ENCODE data around the gene PIGA.
"Not testable (repeated sequence)": the region's sequence is repeated elsewhere in the genome, so short reads cannot be mapped to it uniquely, and the experiment has no call there.

PIGA gene

GRCh38 chrX:15293451-15293850 lies 41.9 kb downstream of the PIGA start:
- TF ChIP-seq CTCF (conservative IDR thresholded peaks at IDR 0.05; ENCODE audit: low read depth, low read length) = no peak
- DNase-seq (ENCODE audit: low read depth) = no peak
- no peak overlapping the region for H3K4me3 ChIP-seq (ENCODE audit: low read depth, low read length)

GRCh38 chrX:15292861-15293260 lies 42.5 kb downstream of the PIGA start:
- no peak overlapping the region for H3K4me3 ChIP-seq (ENCODE audit: low read depth, low read length)
- no peak for DNase-seq (ENCODE audit: low read depth)
- TF ChIP-seq CTCF (conservative IDR thresholded peaks at IDR 0.05; ENCODE audit: low read depth, low read length) = no peak

- H3K4me3 ChIP-seq (ENCODE audit: low read depth, low read length) = no peak overlapping the region
- DNase-seq (ENCODE audit: low read depth) = peak; percentile 44
- TF ChIP-seq CTCF (conservative IDR thresholded peaks at IDR 0.05; ENCODE audit: low read depth, low read length) = no peak
Measured at GRCh38 chrX:15277604-15278003, 57.7 kb downstream of the PIGA start.

- no peak for DNase-seq (ENCODE audit: low read depth)
- no peak for TF ChIP-seq CTCF (conservative IDR thresholded peaks at IDR 0.05; ENCODE audit: low read depth, low read length)
- no peak overlapping the region for H3K4me3 ChIP-seq (ENCODE audit: low read depth, low read length)
Measured at GRCh38 chrX:15274946-15275345, 60.4 kb downstream of the PIGA start.

- H3K4me3 ChIP-seq (ENCODE audit: low read depth, low read length); DNase-seq (ENCODE audit: low read depth): not testable (repeated sequence)
Measured at GRCh38 chrX:15273275-15273674, 62.0 kb downstream of the PIGA start.

GRCh38 chrX:15271757-15272156 lies 63.6 kb downstream of the PIGA start:
- no peak for TF ChIP-seq CTCF (conservative IDR thresholded peaks at IDR 0.05; ENCODE audit: low read depth, low read length)
- no peak for DNase-seq (ENCODE audit: low read depth)

GRCh38 chrX:15269618-15270521 lies 65.5 kb downstream of the PIGA start, which contains the start of gene ASB9:
Gene ASB9, minus strand, starts transcription at chrX:15270083. Its CDS starts 209 bp downstream, at chrX:15269874.
- peak within 1 kb of the TSS; percentile 39 for H3K4me3 ChIP-seq (ENCODE audit: low read depth, low read length)
- peak; percentile 82 for DNase-seq (ENCODE audit: low read depth)
- TF ChIP-seq CTCF (conservative IDR thresholded peaks at IDR 0.05; ENCODE audit: low read depth, low read length) = no peak

More at GRCh38 chrX:15271757-15272156, 63.6 kb downstream of the PIGA start:
- no peak overlapping the region for H3K4me3 ChIP-seq (ENCODE audit: low read depth, low read length)

Measured in choroid plexus epithelial cell (primary cell).